Neuronal stem cell (in vitro differentiated cells): ENCODE measurements around the gene PLEKHN1.

Experiments used
- DNase-seq: peaks from one replicate; pipeline ENCODE4 v3.0.0-alpha.2; 2013; ENCODE audit warnings: low spot score
- H2AFZ ChIP-seq: one replicate; pipeline ENCODE4 v1.6.1; 2013; ENCODE audit warnings: mild to moderate bottlenecking, low read length, inconsistent platforms
- H2AK5ac ChIP-seq: 2 replicates; pipeline ENCODE4 v1.6.1; 2013; ENCODE audit warnings: low read depth, mild to moderate bottlenecking, inconsistent platforms, low read length, moderate library complexity, mixed read lengths
- H2BK120ac ChIP-seq: 2 replicates; pipeline ENCODE4 v1.6.1; 2013; ENCODE audit warnings: low read depth, mild to moderate bottlenecking, inconsistent platforms, low read length, moderate library complexity, mixed read lengths
- H2BK12ac ChIP-seq: one replicate; pipeline ENCODE4 v1.6.1; 2013; ENCODE audit warnings: low read length, inconsistent platforms
- H2BK15ac ChIP-seq: 2 replicates; pipeline ENCODE4 v1.6.1; 2013; ENCODE audit warnings: mild to moderate bottlenecking, low read length, inconsistent platforms, mixed read lengths
- H2BK5ac ChIP-seq: one replicate; pipeline ENCODE4 v1.6.1; 2013; ENCODE audit warnings: inconsistent platforms, mild to moderate bottlenecking, low read length, moderate library complexity
- H3K14ac ChIP-seq: one replicate; pipeline ENCODE4 v1.6.1; 2013; ENCODE audit warnings: low read length, inconsistent platforms
- H3K18ac ChIP-seq: 2 replicates; pipeline ENCODE4 v1.6.1; 2013; ENCODE audit warnings: low read length, inconsistent platforms
- H3K23ac ChIP-seq: 2 replicates; pipeline ENCODE4 v1.6.1; 2013; ENCODE audit warnings: low read depth, mild to moderate bottlenecking, mixed read lengths, low read length, inconsistent platforms; ENCODE audit not compliant: poor library complexity
- H3K27ac ChIP-seq: replicated peaks from 3 replicates; pipeline ENCODE4 v1.5.1; 2013; ENCODE audit warnings: low read length, inconsistent platforms
- H3K27me3 ChIP-seq, 3 experiments: 2 replicates each; pipeline ENCODE4 v1.6.1; 2013; ENCODE audit warnings: low read length in 3 of 3, mild to moderate bottlenecking in 2 of 3, inconsistent platforms in 1 of 3, low read depth in 1 of 3, mixed read lengths in 1 of 3, moderate library complexity in 1 of 3; ENCODE audit not compliant: control insufficient read depth in 3 of 3, insufficient read depth in 3 of 3
- H3K36me3 ChIP-seq, 2 donors: replicated peaks in 1 of 2; 2 replicates each; pipeline ENCODE4 v1.6.1; 2013; ENCODE audit warnings: low read length in 2 of 2; ENCODE audit not compliant: control insufficient read depth in 2 of 2, insufficient read depth in 2 of 2
- H3K4ac ChIP-seq: 2 replicates; pipeline ENCODE4 v1.6.1; 2013; ENCODE audit warnings: inconsistent platforms, mild to moderate bottlenecking, low read length, moderate library complexity
- H3K4me1 ChIP-seq, 2 donors: 1 replicate in 1 of 2; 2 replicates in 1 of 2; pipeline ENCODE4 v1.6.1; 2013; ENCODE audit warnings: low read length in 2 of 2, low read depth in 1 of 2; ENCODE audit not compliant: control insufficient read depth in 2 of 2, insufficient read depth in 1 of 2
- H3K4me2 ChIP-seq: one replicate; pipeline ENCODE4 v1.6.1; 2013; ENCODE audit warnings: mild to moderate bottlenecking, low read length, inconsistent platforms; ENCODE audit not compliant: insufficient read depth, poor library complexity, severe bottlenecking
- H3K4me3 ChIP-seq, 2 donors: 2 replicates each; pipeline ENCODE4 v1.5.1; 2013; ENCODE audit warnings: low read length in 2 of 2, mild to moderate bottlenecking in 2 of 2, inconsistent platforms in 1 of 2, moderate library complexity in 1 of 2
- H3K79me1 ChIP-seq: one replicate; pipeline ENCODE4 v1.6.1; 2013; ENCODE audit warnings: low read depth, mild to moderate bottlenecking, inconsistent platforms, low read length, moderate library complexity
- H3K9ac ChIP-seq: one replicate; pipeline ENCODE4 v1.6.1; 2013; ENCODE audit warnings: mild to moderate bottlenecking, low read depth, low read length, inconsistent platforms; ENCODE audit not compliant: poor library complexity
- H3K9me3 ChIP-seq, 2 donors: replicated peaks in 1 of 2; 2 replicates each; pipeline versions ENCODE3 to v1.6.1; 2013; ENCODE audit warnings: low read length in 2 of 2, mild to moderate bottlenecking in 2 of 2, inconsistent platforms in 1 of 2, low read depth in 1 of 2, mixed read lengths in 1 of 2, moderate library complexity in 1 of 2; ENCODE audit not compliant: control insufficient read depth in 2 of 2, insufficient read depth in 1 of 2
- H4K8ac ChIP-seq: one replicate; pipeline ENCODE4 v1.6.1; 2013; ENCODE audit warnings: low read depth, mild to moderate bottlenecking, inconsistent platforms, low read length, moderate library complexity
- H4K91ac ChIP-seq: one replicate; pipeline ENCODE4 v1.6.1; 2013; ENCODE audit warnings: low read length, low read depth, mild to moderate bottlenecking, inconsistent platforms; ENCODE audit not compliant: poor library complexity
- WGBS, 2 donors: extraction: QIAGEN DNeasy Blood & Tissue Kit; methylation state at CpG; one replicate each; pipeline ENCODE4 v1.1.7; 2013; ENCODE audit warnings: missing lambda C conversion rate in 2 of 2, mixed read lengths in 1 of 2; ENCODE audit not compliant: insufficient read length in 2 of 2, insufficient replicate concordance in 1 of 2; ENCODE audit errors: extremely low coverage in 2 of 2; 5-methylcytosine and 5-hydroxymethylcytosine counted together

The PLEKHN1 gene

GRCh38 chr1:924656-925560 lies 41.4 kb upstream of the PLEKHN1 start:
- H3K4me3 ChIP-seq: peak overlapping the region; percentile 38 to 75
- H2AFZ ChIP-seq: peak overlapping the region; percentile 95
- peak overlapping the region; percentile 94 for H2BK12ac ChIP-seq
- no peaks in the 10 kb centered on the region for H3K79me1 ChIP-seq
- H3K9ac ChIP-seq: peak overlapping the region; percentile 60
- H3K4me2 ChIP-seq: peak overlapping the region; percentile 86
- H3K18ac ChIP-seq: peak overlapping the region; percentile 92
- H3K23ac ChIP-seq: peak overlapping the region; percentile 99
- no CpG with 5 or more reads among the region's 120 CpGs for WGBS, 2 donors
- peaks cover 51 to 93% (median 91%) of the 10 kb centered on the region in 3 experiments for H3K27me3 ChIP-seq
- H3K36me3 ChIP-seq: peaks cover 0 to 2% of the 10 kb centered on the region in 2 donors
- H3K27ac ChIP-seq: no peak overlapping the region
- no peak overlapping the region for H2BK5ac ChIP-seq
- H2BK15ac ChIP-seq: peak overlapping the region; percentile 87
- no peak overlapping the region for H3K4ac ChIP-seq
- H2BK120ac ChIP-seq: peak overlapping the region; percentile 81
- H4K91ac ChIP-seq: no peak overlapping the region
- no peak for DNase-seq
- H3K14ac ChIP-seq: peak overlapping the region; percentile 94
- H3K9me3 ChIP-seq: peaks cover 0 to 4% of the 10 kb centered on the region in 2 donors
- peaks cover 22 to 38% of the 10 kb centered on the region in 2 donors for H3K4me1 ChIP-seq
- peak overlapping the region; percentile 75 for H2AK5ac ChIP-seq
- no peak overlapping the region for H4K8ac ChIP-seq

DNA sequence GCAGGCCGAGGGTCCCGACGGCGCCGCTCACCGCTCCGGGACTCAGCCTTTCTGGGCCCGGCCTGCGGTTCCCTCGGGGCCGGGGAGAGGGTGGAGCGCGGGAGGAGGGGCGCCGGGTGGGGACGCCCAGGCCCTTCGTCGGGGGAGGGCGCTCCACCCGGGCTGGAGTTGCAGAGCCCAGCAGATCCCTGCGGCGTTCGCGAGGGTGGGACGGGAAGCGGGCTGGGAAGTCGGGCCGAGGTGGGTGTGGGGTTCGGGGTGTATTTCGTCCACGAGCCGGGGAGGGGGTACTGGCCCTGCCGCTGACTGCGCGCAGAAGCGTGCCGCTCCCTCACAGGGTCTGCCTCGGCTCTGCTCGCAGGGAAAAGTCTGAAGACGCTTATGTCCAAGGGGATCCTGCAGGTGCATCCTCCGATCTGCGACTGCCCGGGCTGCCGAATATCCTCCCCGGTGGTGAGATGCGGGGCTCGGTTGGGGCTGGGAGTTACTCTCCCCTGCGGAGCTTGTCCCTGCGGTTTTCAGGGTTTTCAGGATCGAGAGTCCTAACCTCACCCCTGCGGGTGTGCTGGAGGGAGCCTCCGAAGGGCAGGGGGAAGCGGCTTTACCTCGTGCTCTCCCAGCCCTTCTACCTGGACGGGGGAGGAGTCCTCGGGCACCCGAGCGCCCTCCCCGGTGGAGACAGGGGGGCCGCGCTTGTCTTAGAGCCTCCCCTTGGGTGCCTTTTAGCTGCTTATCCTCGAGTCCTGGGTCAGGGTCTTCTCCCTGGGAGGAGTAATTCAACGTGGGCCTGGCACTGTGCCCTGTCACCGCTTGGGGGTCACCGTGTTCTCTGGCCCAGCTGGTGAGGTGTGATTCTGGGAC lies 40.5 kb upstream of the PLEKHN1 start:
- no peak overlapping the region for H4K8ac ChIP-seq
- H2BK5ac ChIP-seq: peak overlapping the region; percentile 44
- no peaks in the 10 kb centered on the region for H3K79me1 ChIP-seq
- H3K4me2 ChIP-seq: peak overlapping the region; percentile 86
- no peak overlapping the region for H3K4me3 ChIP-seq
- peaks cover 0 to 4% of the 10 kb centered on the region in 2 donors for H3K9me3 ChIP-seq
- H2AK5ac ChIP-seq: peak overlapping the region; percentile 60
- H4K91ac ChIP-seq: peak overlapping the region; percentile 72
- H2AFZ ChIP-seq: peak overlapping the region; percentile 95
- H3K14ac ChIP-seq: peak overlapping the region; percentile 56
- WGBS, 2 donors: no CpG with 5 or more reads among the region's 65 CpGs
- no peak overlapping the region for H2BK12ac ChIP-seq
- peak overlapping the region; percentile 74 for H2BK120ac ChIP-seq
- H3K36me3 ChIP-seq: peaks cover 0 to 2% of the 10 kb centered on the region in 2 donors
- peak overlapping the region; percentile 52 for H3K23ac ChIP-seq
- H2BK15ac ChIP-seq: peak overlapping the region; percentile 87
- peaks cover 14 to 29% of the 10 kb centered on the region in 2 donors for H3K4me1 ChIP-seq
- H3K27ac ChIP-seq: no peak overlapping the region
- H3K18ac ChIP-seq: peak overlapping the region; percentile 90
- H3K27me3 ChIP-seq: peaks cover 54 to 93% (median 92%) of the 10 kb centered on the region in 3 experiments
- no peak overlapping the region for H3K9ac ChIP-seq
- no peak overlapping the region for H3K4ac ChIP-seq
- no peak for DNase-seq

- no peak overlapping the region for H4K8ac ChIP-seq
- H3K4me1 ChIP-seq: peaks cover 8 to 22% of the 10 kb centered on the region in 2 donors
- H2BK120ac ChIP-seq: no peak overlapping the region
- H2AFZ ChIP-seq: no peak overlapping the region
- no peaks in the 10 kb centered on the region for H3K79me1 ChIP-seq
- WGBS, 2 donors: no CpG with 5 or more reads among the region's 9 CpGs
- peaks cover 0 to 2% of the 10 kb centered on the region in 2 donors for H3K9me3 ChIP-seq
- no peak overlapping the region for H2BK12ac ChIP-seq
- H2BK5ac ChIP-seq: no peak overlapping the region
- no peak overlapping the region for H3K4me3 ChIP-seq
- no peak overlapping the region for H2BK15ac ChIP-seq
- no peak for DNase-seq
- H2AK5ac ChIP-seq: peak overlapping the region; percentile 60
- H3K27me3 ChIP-seq: peaks cover 55 to 96% (median 95%) of the 10 kb centered on the region in 3 experiments
- peak overlapping the region; percentile 52 for H3K23ac ChIP-seq
- H3K36me3 ChIP-seq: no peaks in the 10 kb centered on the region
- peak overlapping the region; percentile 64 for H3K18ac ChIP-seq
- H3K14ac ChIP-seq: peak overlapping the region; percentile 82
- H4K91ac ChIP-seq: no peak overlapping the region
- no peak overlapping the region for H3K4me2 ChIP-seq
- no peak overlapping the region for H3K4ac ChIP-seq
- no peak overlapping the region for H3K27ac ChIP-seq
- no peak overlapping the region for H3K9ac ChIP-seq
Measured at GRCh38 chr1:927234-927633, 39.0 kb upstream of the PLEKHN1 start.
